ENCODE measurements around the gene SGPP1. TPM values are rescaled to one million over a fixed set of nuclear protein-coding genes. Genes with fewer than 3 reads are reported as not detected.

Gene SGPP1
- total and polyA plus RNA-seq, 2 donors (not counting 1 experiment from before 2014, with no cell fraction given) = 25.8 to 42.1 TPM

- Histone ChIP-seq H3K4me3 (replicated peaks in 1 of 4; ENCODE audit: control extremely low read depth in 1 of 4, insufficient read depth in 1 of 4, low read depth in 3 of 4, low read length in 4 of 4) (no peak overlapping the region), H3K9me3 (ENCODE audit: control insufficient read depth, insufficient read depth, low read depth, low read length) (no peaks in the 10 kb centered on the region), H3K27ac (ENCODE audit: insufficient read depth, low read length) (no peak overlapping the region), H4K20me1 (ENCODE audit: control insufficient read depth, extremely low read depth, insufficient read depth, low read length) (no peaks in the 10 kb centered on the region), H3K27me3 (ENCODE audit: control insufficient read depth, insufficient read depth, low read length) (no peaks in the 10 kb centered on the region), H3K4me1 (ENCODE audit: control insufficient read depth, extremely low read depth, insufficient read depth, low read length) (no peaks in the 10 kb centered on the region), H3K9ac (ENCODE audit: insufficient read depth, low read length) (no peak overlapping the region), H3K4me2 (ENCODE audit: extremely low read depth, insufficient read depth, low read length) (no peak overlapping the region), H2AFZ (ENCODE audit: low read length) (no peak overlapping the region), H3K36me3 (ENCODE audit: control insufficient read depth, insufficient read depth, low read length) (peaks cover 2% of the 10 kb centered on the region), H3K79me2 (ENCODE audit: control insufficient read depth, insufficient read depth, low read length) (no peaks in the 10 kb centered on the region)
- TF ChIP-seq, protein P1, sequence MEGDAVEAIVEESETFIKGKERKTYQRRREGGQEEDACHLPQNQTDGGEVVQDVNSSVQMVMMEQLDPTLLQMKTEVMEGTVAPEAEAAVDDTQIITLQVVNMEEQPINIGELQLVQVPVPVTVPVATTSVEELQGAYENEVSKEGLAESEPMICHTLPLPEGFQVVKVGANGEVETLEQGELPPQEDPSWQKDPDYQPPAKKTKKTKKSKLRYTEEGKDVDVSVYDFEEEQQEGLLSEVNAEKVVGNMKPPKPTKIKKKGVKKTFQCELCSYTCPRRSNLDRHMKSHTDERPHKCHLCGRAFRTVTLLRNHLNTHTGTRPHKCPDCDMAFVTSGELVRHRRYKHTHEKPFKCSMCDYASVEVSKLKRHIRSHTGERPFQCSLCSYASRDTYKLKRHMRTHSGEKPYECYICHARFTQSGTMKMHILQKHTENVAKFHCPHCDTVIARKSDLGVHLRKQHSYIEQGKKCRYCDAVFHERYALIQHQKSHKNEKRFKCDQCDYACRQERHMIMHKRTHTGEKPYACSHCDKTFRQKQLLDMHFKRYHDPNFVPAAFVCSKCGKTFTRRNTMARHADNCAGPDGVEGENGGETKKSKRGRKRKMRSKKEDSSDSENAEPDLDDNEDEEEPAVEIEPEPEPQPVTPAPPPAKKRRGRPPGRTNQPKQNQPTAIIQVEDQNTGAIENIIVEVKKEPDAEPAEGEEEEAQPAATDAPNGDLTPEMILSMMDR (conservative IDR thresholded peaks at IDR 0.05 in 1 of 2, IDR thresholded peaks at IDR 0.05 in 1 of 2; ENCODE audit: low read depth in 1 of 2, low read length in 2 of 2) = no peak
- no peak for TF ChIP-seq EZH2 (IDR thresholded peaks at IDR 0.05; ENCODE audit: low read length, missing control alignments)
- no peak for DNase-seq (ENCODE audit: low read depth in 2 of 2)
These were observed 49.3 kb downstream of the SGPP1 start for GRCh38 chr14:63678536-63678935.

GRCh38 chr14:63677891-63678379, 49.9 kb downstream of the SGPP1 start:
- Histone ChIP-seq H3K27me3 (ENCODE audit: control insufficient read depth, insufficient read depth, low read length) (no peaks in the 10 kb centered on the region), H3K36me3 (ENCODE audit: control insufficient read depth, insufficient read depth, low read length) (peaks cover 2% of the 10 kb centered on the region), H3K9me3 (ENCODE audit: control insufficient read depth, insufficient read depth, low read depth, low read length) (no peaks in the 10 kb centered on the region), H3K79me2 (ENCODE audit: control insufficient read depth, insufficient read depth, low read length) (no peaks in the 10 kb centered on the region), H3K27ac (ENCODE audit: insufficient read depth, low read length) (no peak overlapping the region), H3K4me1 (ENCODE audit: control insufficient read depth, extremely low read depth, insufficient read depth, low read length) (no peaks in the 10 kb centered on the region), H3K4me3 (replicated peaks in 1 of 4; ENCODE audit: control extremely low read depth in 1 of 4, insufficient read depth in 1 of 4, low read depth in 3 of 4, low read length in 4 of 4) (no peak overlapping the region), H3K4me2 (ENCODE audit: extremely low read depth, insufficient read depth, low read length) (no peak overlapping the region), H3K9ac (ENCODE audit: insufficient read depth, low read length) (no peak overlapping the region), H4K20me1 (ENCODE audit: control insufficient read depth, extremely low read depth, insufficient read depth, low read length) (no peaks in the 10 kb centered on the region), H2AFZ (ENCODE audit: low read length) (no peak overlapping the region)
- DNase-seq (ENCODE audit: low read depth in 2 of 2) = peak in 1 of 2 donors; percentile 74
- TF ChIP-seq EZH2 (IDR thresholded peaks at IDR 0.05; ENCODE audit: low read length, missing control alignments) = no peak
- TF ChIP-seq, protein P1 (conservative IDR thresholded peaks at IDR 0.05 in 1 of 2, IDR thresholded peaks at IDR 0.05 in 1 of 2; ENCODE audit: low read depth in 1 of 2, low read length in 2 of 2) = no peak

GRCh38 chr14:63676615-63677014, 51.2 kb downstream of the SGPP1 start:
- Histone ChIP-seq H2AFZ (ENCODE audit: low read length) (no peak overlapping the region), H3K9me3 (ENCODE audit: control insufficient read depth, insufficient read depth, low read depth, low read length) (no peaks in the 10 kb centered on the region), H3K27ac (ENCODE audit: insufficient read depth, low read length) (no peak overlapping the region), H3K27me3 (ENCODE audit: control insufficient read depth, insufficient read depth, low read length) (no peaks in the 10 kb centered on the region), H3K36me3 (ENCODE audit: control insufficient read depth, insufficient read depth, low read length) (peaks cover 2% of the 10 kb centered on the region), H3K9ac (ENCODE audit: insufficient read depth, low read length) (no peak overlapping the region), H4K20me1 (ENCODE audit: control insufficient read depth, extremely low read depth, insufficient read depth, low read length) (no peaks in the 10 kb centered on the region), H3K4me1 (ENCODE audit: control insufficient read depth, extremely low read depth, insufficient read depth, low read length) (no peaks in the 10 kb centered on the region), H3K4me3 (replicated peaks in 1 of 4; ENCODE audit: control extremely low read depth in 1 of 4, insufficient read depth in 1 of 4, low read depth in 3 of 4, low read length in 4 of 4) (no peak overlapping the region), H3K4me2 (ENCODE audit: extremely low read depth, insufficient read depth, low read length) (no peak overlapping the region), H3K79me2 (ENCODE audit: control insufficient read depth, insufficient read depth, low read length) (no peaks in the 10 kb centered on the region)
- no peak for TF ChIP-seq EZH2 (IDR thresholded peaks at IDR 0.05; ENCODE audit: low read length, missing control alignments)
- TF ChIP-seq, protein P1 (conservative IDR thresholded peaks at IDR 0.05 in 1 of 2, IDR thresholded peaks at IDR 0.05 in 1 of 2; ENCODE audit: low read depth in 1 of 2, low read length in 2 of 2) = no peak
- no peak for DNase-seq (ENCODE audit: low read depth in 2 of 2)

Measured in fibroblast of lung (primary cell).